HL-60 (cell line): ENCODE measurements around the gene SNAP91.
A peak's percentile ranks its signal among the peaks of the same experiment; 100 is the strongest.

ENCODE experiments used
- DNase-seq, 2 experiments: peaks; one replicate each; pipeline ENCODE4 v3.0.0-alpha.2; 2010 to 2020; ENCODE audit warnings: low read depth in 1 of 2, low spot score in 1 of 2
- H3K27ac ChIP-seq: fragments of 250-450 bp; sonication (Bioruptor Pico); replicated peaks from 2 replicates; pipeline ENCODE4 v1.5.1; 2020; ENCODE audit warnings: mild to moderate bottlenecking, moderate library complexity
- H3K27me3 ChIP-seq: fragments of 250-450 bp; sonication (Bioruptor Pico); 2 replicates; pipeline ENCODE4 v1.5.1; 2021; ENCODE audit warnings: mild to moderate bottlenecking, moderate library complexity; ENCODE audit not compliant: insufficient read depth, poor library complexity, severe bottlenecking
- H3K4me3 ChIP-seq: replicated peaks from 2 replicates; pipeline ENCODE4 v1.5.1; 2011; ENCODE audit warnings: mild to moderate bottlenecking, control low read depth, low read length; ENCODE audit not compliant: insufficient read depth
- CTCF ChIP-seq: IDR thresholded peaks from one replicate; pipeline ENCODE4 v1.5.1; 2011; ENCODE audit warnings: low read length, control low read depth, inconsistent platforms; ENCODE audit not compliant: insufficient read depth
- GABPA ChIP-seq: IDR thresholded peaks from 2 replicates; pipeline ENCODE4 v1.6.1; 2012; ENCODE audit warnings: low read depth
- POLR2AphosphoS5 ChIP-seq: IDR thresholded peaks from 2 replicates; pipeline ENCODE4 v1.6.1; 2012; ENCODE audit warnings: low read depth
- REST ChIP-seq: IDR thresholded peaks from 2 replicates; pipeline ENCODE4 v1.6.1; 2012; ENCODE audit warnings: low read depth; ENCODE audit not compliant: insufficient replicate concordance
- SPI1 ChIP-seq: IDR thresholded peaks from 2 replicates; pipeline ENCODE4 v1.6.1; 2012; ENCODE audit warnings: low read depth, mild to moderate bottlenecking, borderline replicate concordance

Gene SNAP91

GRCh38 chr6:83592770-83593394 is 116.0 kb downstream of the SNAP91 start:
- Histone ChIP-seq H3K4me3 (no peak overlapping the region), H3K27ac (no peak overlapping the region), H3K27me3 (no peaks in the 10 kb centered on the region)
- peak in 1 of 2 experiments; percentile 16 for DNase-seq
- TF ChIP-seq POLR2AphosphoS5 (no peak), CTCF (peak; percentile 45)

GRCh38 chr6:83590416-83590815 is 118.5 kb downstream of the SNAP91 start:
- Histone ChIP-seq H3K27me3 (no peaks in the 10 kb centered on the region), H3K27ac (no peak overlapping the region), H3K4me3 (no peak overlapping the region)
- peak in 1 of 2 experiments; percentile 35 for DNase-seq
- TF ChIP-seq SPI1 = no peak
- no peak for TF ChIP-seq REST
- no peak for TF ChIP-seq POLR2AphosphoS5
- TF ChIP-seq CTCF = no peak
- TF ChIP-seq GABPA = no peak

- no peak for DNase-seq
- TF ChIP-seq SPI1 (no peak), POLR2AphosphoS5 (no peak), REST (no peak), CTCF (no peak), GABPA (no peak)
- H3K4me3 ChIP-seq = no peak overlapping the region
- H3K27me3 ChIP-seq = no peaks in the 10 kb centered on the region
- H3K27ac ChIP-seq = no peak overlapping the region
Measured at GRCh38 chr6:83589076-83589475, 119.8 kb downstream of the SNAP91 start.

GRCh38 chr6:83578057-83578456 is 130.8 kb downstream of the SNAP91 start:
- Histone ChIP-seq H3K27me3 (no peaks in the 10 kb centered on the region), H3K4me3 (no peak overlapping the region), H3K27ac (no peak overlapping the region)
- no peak for DNase-seq
- no peak for TF ChIP-seq REST
- TF ChIP-seq GABPA = no peak
